ENCODE measurements around the gene PARD3.

DNA sequence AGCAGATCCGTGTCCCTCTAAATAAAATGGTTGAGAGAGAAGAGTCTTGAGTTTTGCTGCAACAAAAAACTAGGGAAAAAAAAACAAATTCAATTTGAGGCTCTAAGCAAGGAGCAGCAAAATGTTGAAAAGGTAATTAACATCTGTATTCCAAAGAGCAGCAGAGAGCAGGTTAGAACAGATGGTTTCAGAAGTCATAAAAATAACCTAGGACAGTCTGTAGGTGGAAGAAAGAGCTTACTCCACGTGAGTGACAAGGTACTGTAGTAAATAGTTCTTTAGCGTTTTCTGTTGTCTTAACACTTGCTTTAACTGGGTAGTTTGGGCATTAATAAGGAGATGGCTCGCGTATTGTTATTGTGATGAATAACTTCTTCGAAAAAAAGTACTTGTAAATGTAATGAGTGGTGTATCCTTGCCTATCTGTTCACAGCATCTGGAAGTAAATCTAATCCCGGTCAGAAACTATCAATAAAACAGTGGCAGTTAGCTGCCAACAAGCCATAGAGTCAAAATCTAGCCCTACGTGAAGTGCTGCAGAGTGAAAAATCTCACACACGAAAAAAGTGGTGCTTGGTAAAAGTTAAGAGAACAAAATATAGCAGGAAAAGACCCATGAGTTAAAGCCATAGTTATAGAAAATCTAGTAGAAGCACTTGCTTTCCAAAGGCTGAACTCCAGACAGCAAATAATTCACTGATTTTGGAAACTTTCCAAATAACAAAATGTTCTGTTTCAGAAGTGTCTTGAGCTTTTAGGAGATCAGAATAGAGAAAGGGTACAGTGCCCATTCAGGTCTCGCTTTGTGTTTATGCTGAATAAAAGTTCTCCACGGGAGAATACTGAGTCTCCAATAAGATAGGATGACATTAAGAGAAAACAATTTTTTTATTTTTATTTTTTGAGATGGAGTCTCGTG lies 49.3 kb upstream of the PARD3 start:
- TF ChIP-seq, protein P1, sequence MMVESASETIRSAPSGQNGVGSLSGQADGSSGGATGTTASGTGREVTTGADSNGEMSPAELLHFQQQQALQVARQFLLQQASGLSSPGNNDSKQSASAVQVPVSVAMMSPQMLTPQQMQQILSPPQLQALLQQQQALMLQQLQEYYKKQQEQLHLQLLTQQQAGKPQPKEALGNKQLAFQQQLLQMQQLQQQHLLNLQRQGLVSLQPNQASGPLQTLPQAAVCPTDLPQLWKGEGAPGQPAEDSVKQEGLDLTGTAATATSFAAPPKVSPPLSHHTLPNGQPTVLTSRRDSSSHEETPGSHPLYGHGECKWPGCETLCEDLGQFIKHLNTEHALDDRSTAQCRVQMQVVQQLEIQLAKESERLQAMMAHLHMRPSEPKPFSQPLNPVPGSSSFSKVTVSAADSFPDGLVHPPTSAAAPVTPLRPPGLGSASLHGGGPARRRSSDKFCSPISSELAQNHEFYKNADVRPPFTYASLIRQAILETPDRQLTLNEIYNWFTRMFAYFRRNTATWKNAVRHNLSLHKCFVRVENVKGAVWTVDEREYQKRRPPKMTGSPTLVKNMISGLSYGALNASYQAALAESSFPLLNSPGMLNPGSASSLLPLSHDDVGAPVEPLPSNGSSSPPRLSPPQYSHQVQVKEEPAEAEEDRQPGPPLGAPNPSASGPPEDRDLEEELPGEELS (CRISPR knock-in tag; IDR thresholded peaks at IDR 0.05): no peak
- no peak for TF ChIP-seq GABPB1 (CRISPR knock-in tag; IDR thresholded peaks at IDR 0.05)
- TF ChIP-seq CTCF (IDR thresholded peaks at IDR 0.05): no peak
- TF ChIP-seq TEAD4 (CRISPR knock-in tag; IDR thresholded peaks at IDR 0.05): no peak
- TF ChIP-seq USF1 (CRISPR knock-in tag; IDR thresholded peaks at IDR 0.05): no peak
- no peak for TF ChIP-seq USF2 (CRISPR knock-in tag; IDR thresholded peaks at IDR 0.05)
- TF ChIP-seq ATF3 (CRISPR knock-in tag; conservative IDR thresholded peaks at IDR 0.05): no peak
- TF ChIP-seq, protein P2, sequence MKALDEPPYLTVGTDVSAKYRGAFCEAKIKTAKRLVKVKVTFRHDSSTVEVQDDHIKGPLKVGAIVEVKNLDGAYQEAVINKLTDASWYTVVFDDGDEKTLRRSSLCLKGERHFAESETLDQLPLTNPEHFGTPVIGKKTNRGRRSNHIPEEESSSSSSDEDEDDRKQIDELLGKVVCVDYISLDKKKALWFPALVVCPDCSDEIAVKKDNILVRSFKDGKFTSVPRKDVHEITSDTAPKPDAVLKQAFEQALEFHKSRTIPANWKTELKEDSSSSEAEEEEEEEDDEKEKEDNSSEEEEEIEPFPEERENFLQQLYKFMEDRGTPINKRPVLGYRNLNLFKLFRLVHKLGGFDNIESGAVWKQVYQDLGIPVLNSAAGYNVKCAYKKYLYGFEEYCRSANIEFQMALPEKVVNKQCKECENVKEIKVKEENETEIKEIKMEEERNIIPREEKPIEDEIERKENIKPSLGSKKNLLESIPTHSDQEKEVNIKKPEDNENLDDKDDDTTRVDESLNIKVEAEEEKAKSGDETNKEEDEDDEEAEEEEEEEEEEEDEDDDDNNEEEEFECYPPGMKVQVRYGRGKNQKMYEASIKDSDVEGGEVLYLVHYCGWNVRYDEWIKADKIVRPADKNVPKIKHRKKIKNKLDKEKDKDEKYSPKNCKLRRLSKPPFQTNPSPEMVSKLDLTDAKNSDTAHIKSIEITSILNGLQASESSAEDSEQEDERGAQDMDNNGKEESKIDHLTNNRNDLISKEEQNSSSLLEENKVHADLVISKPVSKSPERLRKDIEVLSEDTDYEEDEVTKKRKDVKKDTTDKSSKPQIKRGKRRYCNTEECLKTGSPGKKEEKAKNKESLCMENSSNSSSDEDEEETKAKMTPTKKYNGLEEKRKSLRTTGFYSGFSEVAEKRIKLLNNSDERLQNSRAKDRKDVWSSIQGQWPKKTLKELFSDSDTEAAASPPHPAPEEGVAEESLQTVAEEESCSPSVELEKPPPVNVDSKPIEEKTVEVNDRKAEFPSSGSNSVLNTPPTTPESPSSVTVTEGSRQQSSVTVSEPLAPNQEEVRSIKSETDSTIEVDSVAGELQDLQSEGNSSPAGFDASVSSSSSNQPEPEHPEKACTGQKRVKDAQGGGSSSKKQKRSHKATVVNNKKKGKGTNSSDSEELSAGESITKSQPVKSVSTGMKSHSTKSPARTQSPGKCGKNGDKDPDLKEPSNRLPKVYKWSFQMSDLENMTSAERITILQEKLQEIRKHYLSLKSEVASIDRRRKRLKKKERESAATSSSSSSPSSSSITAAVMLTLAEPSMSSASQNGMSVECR (CRISPR knock-in tag; IDR thresholded peaks at IDR 0.05; ENCODE audit: borderline replicate concordance): no peak
- no peak for TF ChIP-seq TEAD1 (CRISPR knock-in tag; IDR thresholded peaks at IDR 0.05)
- TF ChIP-seq ZBTB43 (CRISPR knock-in tag; IDR thresholded peaks at IDR 0.05): no peak
